HEK293 (cell line): ENCODE results near the gene SARS2.

Experiments used
- KLF10 ChIP-seq: fragments of 450-650 bp; IDR thresholded peaks from 2 replicates; pipeline ENCODE4 v1.5.1; 2018; ENCODE audit warnings: missing biosample characterization, mild to moderate bottlenecking, missing genetic modification characterization
- KLF16 ChIP-seq: fragments of 450-650 bp; formaldehyde crosslinking; IDR thresholded peaks from 2 replicates; pipeline ENCODE4 v1.5.1; 2017; ENCODE audit warnings: missing biosample characterization, missing genetic modification characterization
- KLF7 ChIP-seq: fragments of 450-650 bp; formaldehyde crosslinking; IDR thresholded peaks from 2 replicates; pipeline ENCODE4 v1.5.1; 2016; ENCODE audit warnings: missing biosample characterization, missing genetic modification characterization, borderline replicate concordance
- OSR2 ChIP-seq: fragments of 450-650 bp; formaldehyde crosslinking; IDR thresholded peaks from 2 replicates; pipeline ENCODE4 v1.5.1; 2016; ENCODE audit warnings: missing biosample characterization, missing genetic modification characterization
- OVOL3 ChIP-seq: fragments of 450-650 bp; formaldehyde crosslinking; IDR thresholded peaks from 2 replicates; pipeline ENCODE4 v1.5.1; 2016; ENCODE audit warnings: missing biosample characterization, missing genetic modification characterization
- PRDM1 ChIP-seq: fragments of 450-650 bp; formaldehyde crosslinking; IDR thresholded peaks from 2 replicates; pipeline ENCODE4; 2016; ENCODE audit warnings: missing biosample characterization, missing genetic modification characterization
- PRDM4 ChIP-seq: fragments of 450-650 bp; formaldehyde crosslinking; IDR thresholded peaks from 2 replicates; pipeline ENCODE4 v1.5.1; 2017; ENCODE audit warnings: missing biosample characterization, missing genetic modification characterization
- SCRT1 ChIP-seq: fragments of 450-650 bp; formaldehyde crosslinking; IDR thresholded peaks from 2 replicates; pipeline ENCODE4 v1.5.1; 2016; ENCODE audit warnings: missing biosample characterization, missing genetic modification characterization, borderline replicate concordance
- TSHZ1 ChIP-seq: fragments of 450-650 bp; formaldehyde crosslinking; IDR thresholded peaks from 2 replicates; pipeline ENCODE4 v1.5.1; 2016; ENCODE audit warnings: missing biosample characterization, missing genetic modification characterization, borderline replicate concordance
- ZBTB17 ChIP-seq: fragments of 450-650 bp; formaldehyde crosslinking; IDR thresholded peaks from 2 replicates; pipeline ENCODE4 v1.5.1; 2016; ENCODE audit warnings: missing biosample characterization, missing genetic modification characterization
- ZFP3 ChIP-seq: fragments of 450-650 bp; formaldehyde crosslinking; IDR thresholded peaks from 2 replicates; pipeline ENCODE4 v1.5.1; 2016; ENCODE audit warnings: low read depth, missing biosample characterization, missing genetic modification characterization
- ZNF132 ChIP-seq: fragments of 450-650 bp; formaldehyde crosslinking; IDR thresholded peaks from 2 replicates; pipeline ENCODE4 v1.5.1; 2017; ENCODE audit warnings: missing biosample characterization, missing genetic modification characterization, borderline replicate concordance
- ZNF146 ChIP-seq: fragments of 450-650 bp; formaldehyde crosslinking; IDR thresholded peaks from 2 replicates; pipeline ENCODE4 v1.5.1; 2016; ENCODE audit warnings: missing biosample characterization, missing genetic modification characterization
- ZNF292 ChIP-seq: fragments of 450-650 bp; formaldehyde crosslinking; IDR thresholded peaks from 2 replicates; pipeline ENCODE4 v1.5.1; 2016; ENCODE audit warnings: low read depth, missing biosample characterization, missing genetic modification characterization, borderline replicate concordance
- ZNF302 ChIP-seq: fragments of 450-650 bp; formaldehyde crosslinking; IDR thresholded peaks from 2 replicates; pipeline ENCODE4 v1.5.1; 2016; ENCODE audit warnings: missing biosample characterization, missing genetic modification characterization, low read depth
- ZNF501 ChIP-seq: fragments of 450-650 bp; formaldehyde crosslinking; IDR thresholded peaks from 2 replicates; pipeline ENCODE4 v1.5.1; 2016; ENCODE audit warnings: missing biosample characterization, missing genetic modification characterization
- ZNF530 ChIP-seq: fragments of 450-650 bp; formaldehyde crosslinking; IDR thresholded peaks from 2 replicates; pipeline ENCODE4 v1.5.1; 2016; ENCODE audit warnings: low read depth, missing biosample characterization, missing genetic modification characterization
- ZNF544 ChIP-seq: fragments of 450-650 bp; formaldehyde crosslinking; IDR thresholded peaks from 2 replicates; pipeline ENCODE4 v1.5.0; 2017; ENCODE audit warnings: missing biosample characterization, missing genetic modification characterization
- ZNF548 ChIP-seq: fragments of 450-650 bp; formaldehyde crosslinking; IDR thresholded peaks from 2 replicates; pipeline ENCODE4 v1.5.1; 2016; ENCODE audit warnings: missing biosample characterization, missing genetic modification characterization
- ZNF549 ChIP-seq: fragments of 450-650 bp; IDR thresholded peaks from 2 replicates; pipeline ENCODE4 v1.5.1; 2018; ENCODE audit warnings: missing biosample characterization, missing genetic modification characterization, mild to moderate bottlenecking, inconsistent platforms, moderate library complexity
- ZNF600 ChIP-seq: fragments of 450-650 bp; formaldehyde crosslinking; IDR thresholded peaks from 2 replicates; pipeline ENCODE4 v1.5.1; 2016; ENCODE audit warnings: missing biosample characterization, missing genetic modification characterization
- ZNF621 ChIP-seq: fragments of 450-650 bp; formaldehyde crosslinking; IDR thresholded peaks from 2 replicates; pipeline ENCODE4 v1.5.1; 2017; ENCODE audit warnings: missing biosample characterization, missing genetic modification characterization
- ZNF701 ChIP-seq: fragments of 450-650 bp; formaldehyde crosslinking; IDR thresholded peaks from 2 replicates; pipeline ENCODE4 v1.5.1; 2016; ENCODE audit warnings: missing biosample characterization, missing genetic modification characterization
- ZNF76 ChIP-seq: fragments of 450-650 bp; formaldehyde crosslinking; IDR thresholded peaks from 2 replicates; pipeline ENCODE4; 2016; ENCODE audit warnings: low read depth, missing biosample characterization, missing genetic modification characterization, borderline replicate concordance
- ZNF830 ChIP-seq: fragments of 450-650 bp; IDR thresholded peaks from 2 replicates; pipeline ENCODE4 v1.5.0; 2018; ENCODE audit warnings: missing biosample characterization, missing genetic modification characterization, low read depth, mild to moderate bottlenecking, moderate library complexity
- ZNF837 ChIP-seq: fragments of 450-650 bp; formaldehyde crosslinking; IDR thresholded peaks from 2 replicates; pipeline ENCODE4 v1.5.1; 2016; ENCODE audit warnings: missing biosample characterization, missing genetic modification characterization
- ZNF843 ChIP-seq: fragments of 450-650 bp; formaldehyde crosslinking; IDR thresholded peaks from 2 replicates; pipeline ENCODE4 v1.5.1; 2016; ENCODE audit warnings: missing biosample characterization, missing genetic modification characterization
- ZSCAN23 ChIP-seq: fragments of 450-650 bp; formaldehyde crosslinking; IDR thresholded peaks from 2 replicates; pipeline ENCODE4 v1.5.1; 2016; ENCODE audit warnings: missing biosample characterization, missing genetic modification characterization
- TF ChIP-seq, protein P1 (sequence below): fragments of 450-650 bp; formaldehyde crosslinking; IDR thresholded peaks from 2 replicates; pipeline ENCODE4 v1.5.1; 2016; ENCODE audit warnings: missing biosample characterization, missing genetic modification characterization
- TF ChIP-seq, protein P2 (sequence below): fragments of 450-650 bp; formaldehyde crosslinking; IDR thresholded peaks from 2 replicates; pipeline ENCODE4 v1.5.1; 2016; ENCODE audit warnings: missing biosample characterization, missing genetic modification characterization

The SARS2 gene

DNA sequence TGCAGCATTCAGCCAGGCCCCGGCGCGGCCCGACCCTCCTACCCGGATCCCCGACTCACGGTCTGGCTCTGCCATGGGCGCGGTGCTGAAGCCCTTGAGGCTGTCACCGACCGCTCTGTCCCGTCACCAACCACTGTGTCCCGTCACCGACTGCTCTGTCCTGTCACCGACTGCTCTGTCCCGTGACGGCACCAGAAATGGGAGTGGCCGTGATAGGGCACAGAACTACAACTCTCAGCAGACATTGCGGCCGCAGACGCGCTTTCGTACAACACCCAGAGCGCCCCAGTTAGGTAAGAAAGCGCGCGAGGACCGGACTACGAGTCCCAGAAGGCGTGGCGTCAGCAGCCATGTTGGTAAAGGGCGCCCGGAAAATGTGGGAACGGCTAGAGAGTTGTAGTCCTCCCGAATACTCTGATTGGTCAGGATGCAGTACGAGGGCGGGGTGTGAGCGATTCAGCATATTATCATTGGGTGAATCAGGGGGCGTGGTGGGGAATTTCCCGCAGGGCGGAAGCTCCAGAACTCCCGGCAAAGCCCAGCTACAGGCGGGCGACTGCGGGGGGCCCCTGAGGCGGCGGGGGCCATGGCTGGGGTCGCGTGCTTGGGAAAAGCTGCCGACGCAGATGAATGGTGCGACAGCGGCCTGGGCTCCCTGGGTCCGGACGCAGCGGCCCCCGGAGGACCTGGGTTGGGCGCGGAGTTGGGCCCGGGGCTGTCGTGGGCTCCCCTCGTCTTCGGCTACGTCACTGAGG lies 30.9 kb downstream of the SARS2 start, which contains the start of the genes NFKBIB and SIRT2 (continued):
- TF ChIP-seq PRDM4 (tag by site-specific recombination) = peak; percentile 13; the same call in 1 of the 2 replicates
- no peak for TF ChIP-seq ZNF837 (tag by site-specific recombination)
- peak; percentile 76 for TF ChIP-seq ZNF843
- TF ChIP-seq ZNF146 = no peak
- no peak for TF ChIP-seq ZNF132 (tag by site-specific recombination)
- TF ChIP-seq ZNF76 = peak; percentile 100
- TF ChIP-seq KLF10 (tag by site-specific recombination) = peak; percentile 100
- no peak for TF ChIP-seq ZNF530
- TF ChIP-seq ZFP3 = no peak; the same call in 1 of the 2 replicates
- TF ChIP-seq OSR2 (tag by site-specific recombination) = peak; percentile 60; the same call in 1 of the 2 replicates
- peak; percentile 99 for TF ChIP-seq ZBTB17 (tag by site-specific recombination)
- peak; percentile 12; the same call in 1 of the 2 replicates for TF ChIP-seq KLF7 (tag by site-specific recombination)
- TF ChIP-seq ZNF600 = peak; percentile 99
- TF ChIP-seq KLF16 (tag by site-specific recombination) = peak; percentile 99
- no peak for TF ChIP-seq ZNF830 (tag by site-specific recombination)
- TF ChIP-seq ZNF292 (tag by site-specific recombination) = no peak
- no peak for TF ChIP-seq ZNF701
- TF ChIP-seq PRDM1 (tag by site-specific recombination) = no peak
- no peak for TF ChIP-seq ZNF549 (tag by site-specific recombination)
- peak; percentile 86; the same call in 1 of the 2 replicates for TF ChIP-seq ZSCAN23 (tag by site-specific recombination)
- TF ChIP-seq, protein P1, sequence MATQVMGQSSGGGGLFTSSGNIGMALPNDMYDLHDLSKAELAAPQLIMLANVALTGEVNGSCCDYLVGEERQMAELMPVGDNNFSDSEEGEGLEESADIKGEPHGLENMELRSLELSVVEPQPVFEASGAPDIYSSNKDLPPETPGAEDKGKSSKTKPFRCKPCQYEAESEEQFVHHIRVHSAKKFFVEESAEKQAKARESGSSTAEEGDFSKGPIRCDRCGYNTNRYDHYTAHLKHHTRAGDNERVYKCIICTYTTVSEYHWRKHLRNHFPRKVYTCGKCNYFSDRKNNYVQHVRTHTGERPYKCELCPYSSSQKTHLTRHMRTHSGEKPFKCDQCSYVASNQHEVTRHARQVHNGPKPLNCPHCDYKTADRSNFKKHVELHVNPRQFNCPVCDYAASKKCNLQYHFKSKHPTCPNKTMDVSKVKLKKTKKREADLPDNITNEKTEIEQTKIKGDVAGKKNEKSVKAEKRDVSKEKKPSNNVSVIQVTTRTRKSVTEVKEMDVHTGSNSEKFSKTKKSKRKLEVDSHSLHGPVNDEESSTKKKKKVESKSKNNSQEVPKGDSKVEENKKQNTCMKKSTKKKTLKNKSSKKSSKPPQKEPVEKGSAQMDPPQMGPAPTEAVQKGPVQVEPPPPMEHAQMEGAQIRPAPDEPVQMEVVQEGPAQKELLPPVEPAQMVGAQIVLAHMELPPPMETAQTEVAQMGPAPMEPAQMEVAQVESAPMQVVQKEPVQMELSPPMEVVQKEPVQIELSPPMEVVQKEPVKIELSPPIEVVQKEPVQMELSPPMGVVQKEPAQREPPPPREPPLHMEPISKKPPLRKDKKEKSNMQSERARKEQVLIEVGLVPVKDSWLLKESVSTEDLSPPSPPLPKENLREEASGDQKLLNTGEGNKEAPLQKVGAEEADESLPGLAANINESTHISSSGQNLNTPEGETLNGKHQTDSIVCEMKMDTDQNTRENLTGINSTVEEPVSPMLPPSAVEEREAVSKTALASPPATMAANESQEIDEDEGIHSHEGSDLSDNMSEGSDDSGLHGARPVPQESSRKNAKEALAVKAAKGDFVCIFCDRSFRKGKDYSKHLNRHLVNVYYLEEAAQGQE (tag by site-specific recombination) = peak; percentile 36; the same call in 1 of the 2 replicates
- TF ChIP-seq ZNF621 (tag by site-specific recombination) = no peak
- TF ChIP-seq ZNF544 (tag by site-specific recombination) = no peak
- TF ChIP-seq SCRT1 = peak; percentile 99
- TF ChIP-seq, protein P2, sequence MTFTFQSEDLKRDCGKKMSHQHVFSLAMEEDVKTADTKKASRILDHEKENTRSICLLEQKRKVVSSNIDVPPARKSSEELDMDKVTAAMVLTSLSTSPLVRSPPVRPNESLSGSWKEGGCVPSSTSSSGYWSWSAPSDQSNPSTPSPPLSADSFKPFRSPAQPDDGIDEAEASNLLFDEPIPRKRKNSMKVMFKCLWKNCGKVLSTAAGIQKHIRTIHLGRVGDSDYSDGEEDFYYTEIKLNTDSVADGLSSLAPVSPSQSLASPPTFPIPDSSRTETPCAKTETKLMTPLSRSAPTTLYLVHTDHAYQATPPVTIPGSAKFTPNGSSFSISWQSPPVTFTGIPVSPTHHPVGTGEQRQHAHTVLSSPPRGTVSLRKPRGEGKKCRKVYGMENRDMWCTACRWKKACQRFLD (tag by site-specific recombination) = no peak; the same call in 1 of the 2 replicates
- no peak for TF ChIP-seq ZNF548 (tag by site-specific recombination)
- no peak for TF ChIP-seq ZNF302 (tag by site-specific recombination)
- TF ChIP-seq OVOL3 = peak; percentile 92
- peak; percentile 87 for TF ChIP-seq ZNF501
- TF ChIP-seq TSHZ1 (tag by site-specific recombination) = peak; percentile 93
